RWPE1 (cell line): ENCODE measurements around the gene EXOC3L1.

Experiments
- CTCF ChIA-PET: fragments of 350-600 bp; sonication (Branson Sonifier 250); formaldehyde crosslinking; extraction: SDS; loops from one replicate; lab custom pipeline; 2021; lab: Yijun Ruan, JAX
- POLR2A ChIA-PET: fragments of 400-600 bp; formaldehyde crosslinking; extraction: SDS; loops from one replicate; lab custom pipeline; 2020; ENCODE audit warnings: antibody characterized with exemption; ENCODE audit not compliant: low non-redundant PET; lab: Yijun Ruan, JAX
- DNase-seq: peaks from one replicate; pipeline ENCODE4 v3.0.0; 2012; ENCODE audit warnings: low spot score
- H3K27ac ChIP-seq: fragments of 450-650 bp; 2 replicates; pipeline ENCODE4 v1.5.1; 2017
- CTCF ChIP-seq: fragments of 450-650 bp; conservative IDR thresholded peaks from 2 replicates; pipeline ENCODE4 v1.5.1; 2017; ENCODE audit warnings: low read depth, mild to moderate bottlenecking

The EXOC3L1 gene

GRCh38 chr16:67190448-67191399 lies 788 bp upstream of the EXOC3L1 start:
- peak overlapping the region; percentile 26; the same call in 1 of the 2 replicates for H3K27ac ChIP-seq
- POLR2A ChIA-PET = no interaction called here
- TF ChIP-seq CTCF = no peak
- no peak for DNase-seq
- CTCF ChIA-PET = interaction anchor here (0.5 to 0.7 kb wide), 2 partner anchors 21 to 237 kb away, joined by 3 to 6 read pairs; partner anchors contain the start of gene NOL3

- TF ChIP-seq CTCF = no peak
- POLR2A ChIA-PET = no interaction called here
- CTCF ChIA-PET = no interaction called here
- H3K27ac ChIP-seq = no peak overlapping the region
- DNase-seq = no peak
Observed at GRCh38 chr16:67188798-67189197, 1.1 kb downstream of the EXOC3L1 start.

GRCh38 chr16:67188323-67188722 lies 1.6 kb downstream of the EXOC3L1 start:
- TF ChIP-seq CTCF = no peak
- no peak overlapping the region for H3K27ac ChIP-seq
- ChIA-PET CTCF (no interaction called here), POLR2A (no interaction called here)
- no peak for DNase-seq

GRCh38 chr16:67187175-67187890 lies 2.6 kb downstream of the EXOC3L1 start:
- H3K27ac ChIP-seq = no peak overlapping the region; the same call in 1 of the 2 replicates
- no peak for DNase-seq
- ChIA-PET CTCF (no interaction called here), POLR2A (interaction anchor here (0.6 kb wide), 1 partner anchor 236 kb away, joined by 3 read pairs; no protein-coding TSS in a partner anchor)
- no peak for TF ChIP-seq CTCF

GRCh38 chr16:67186550-67186950 lies 3.4 kb downstream of the EXOC3L1 start:
- ChIA-PET CTCF (interaction anchor here (0.6 to 0.7 kb wide), 2 partner anchors 15 to 459 kb away, joined by 3 read pairs; no protein-coding TSS in a partner anchor), POLR2A (interaction anchor here (0.6 kb wide), 1 partner anchor 235 kb away, joined by 3 read pairs; no protein-coding TSS in a partner anchor)
- TF ChIP-seq CTCF = no peak
- H3K27ac ChIP-seq = peak overlapping the region; percentile 21
- no peak for DNase-seq

- peak overlapping the region; percentile 95; the same call in 1 of the 2 replicates for H3K27ac ChIP-seq
- no peak for DNase-seq
- ChIA-PET POLR2A (no interaction called here), CTCF (interaction anchor here (0.6 to 2.0 kb wide), 9 partner anchors 10 to 232 kb away, joined by 3 to 9 read pairs (median 6); partner anchors contain the start of genes NOL3, TMEM208 and TRADD)
- peak; percentile 50 for TF ChIP-seq CTCF
Observed at GRCh38 chr16:67185651-67186134, 4.2 kb downstream of the EXOC3L1 start.
